Endothelial cell of umbilical vein (primary cell): ENCODE results near the gene TAS2R1. TPM values are rescaled to one million over a fixed set of nuclear protein-coding genes. Genes with fewer than 3 reads are reported as not detected.

Source experiments
- BruUV-seq: library from RNA; stranded (reverse); fragments of 400-500 nt; replicated peaks from 2 replicates; lab custom pipeline; 2021; lab: Mats Ljungman, UMichigan
- CTCF ChIA-PET: fragments of 300-600, 350-600 bp; sonication (Branson Sonifier 250); formaldehyde crosslinking; loops from one replicate; lab custom pipeline; 2021; ENCODE audit warnings: antibody characterized with exemption, inconsistent platforms; lab: Charles Lee
- POLR2A ChIA-PET: fragments of 300-600, 350-600 bp; sonication (Branson Sonifier 250); formaldehyde crosslinking; loops from one replicate; lab custom pipeline; 2021; ENCODE audit warnings: antibody characterized with exemption, inconsistent platforms; lab: Charles Lee
- DNase-seq: peaks from one replicate; pipeline ENCODE4 v3.0.0-alpha.2; 2011; ENCODE audit warnings: low read depth, low spot score
- FAIRE-seq: peaks from 2 replicates; lab custom pipeline; 2011; peaks lifted over from hg19 to GRCh38; lab: Jason Lieb, UNC
- H2AFZ ChIP-seq: 2 replicates; pipeline ENCODE4 v1.6.0; 2012; ENCODE audit warnings: low read depth, low read length, control low read depth, inconsistent platforms
- H3K27ac ChIP-seq: 2 replicates; pipeline ENCODE4 v1.5.1; 2011; ENCODE audit warnings: low read depth, mild to moderate bottlenecking, control low read depth, low read length, moderate library complexity; ENCODE audit not compliant: insufficient read depth
- H3K27me3 ChIP-seq, 2 experiments: 2 replicates each; pipeline versions ENCODE4 v1.6.0 to v1.6.1; 2011; ENCODE audit warnings: low read length in 2 of 2, mixed read lengths in 1 of 2; ENCODE audit not compliant: control insufficient read depth in 2 of 2, insufficient read depth in 2 of 2
- H3K36me3 ChIP-seq, 2 experiments: 2 replicates in 1 of 2; 3 replicates in 1 of 2; pipeline ENCODE4 v1.5.1; 2011; ENCODE audit warnings: low read length in 2 of 2, mild to moderate bottlenecking in 1 of 2, moderate library complexity in 1 of 2; ENCODE audit not compliant: control insufficient read depth in 2 of 2, insufficient read depth in 2 of 2; ENCODE audit errors: extremely low read depth in 1 of 2
- H3K4me1 ChIP-seq: 3 replicates; pipeline ENCODE4 v1.5.1; 2011; ENCODE audit warnings: mild to moderate bottlenecking, low read length; ENCODE audit not compliant: control insufficient read depth, insufficient read depth; ENCODE audit errors: extremely low read depth
- H3K4me2 ChIP-seq: 2 replicates; pipeline ENCODE4 v1.6.1; 2011; ENCODE audit warnings: low read length, control low read depth, mixed read lengths; ENCODE audit not compliant: insufficient read depth
- H3K4me3 ChIP-seq, 3 experiments: fragments of 200-600 bp in 1 of 3; sonication (generic), shearing (Covaris generic) in 1 of 3; replicated peaks in 1 of 3; 2 replicates each; pipeline ENCODE4 v1.5.1; 2011 to 2016; ENCODE audit warnings: control low read depth in 3 of 3, low read length in 3 of 3, mild to moderate bottlenecking in 2 of 3, inconsistent platforms in 1 of 3, low read depth in 1 of 3, moderate library complexity in 1 of 3; ENCODE audit not compliant: insufficient read depth in 1 of 3
- H3K79me2 ChIP-seq: 2 replicates; pipeline ENCODE4 v1.6.0; 2012; ENCODE audit warnings: low read length, inconsistent platforms; ENCODE audit not compliant: control insufficient read depth, insufficient read depth
- H3K9ac ChIP-seq: replicated peaks from 2 replicates; pipeline ENCODE3; 2011; ENCODE audit warnings: low read length, control low read depth; ENCODE audit not compliant: insufficient read depth; ENCODE audit errors: extremely low read depth
- H3K9me1 ChIP-seq: replicated peaks from 3 replicates; pipeline ENCODE4 v1.6.0; 2011; ENCODE audit warnings: mild to moderate bottlenecking, low read length; ENCODE audit not compliant: control insufficient read depth, insufficient read depth; ENCODE audit errors: extremely low read depth
- H3K9me3 ChIP-seq: replicated peaks from 2 replicates; pipeline ENCODE4 v1.5.1; 2012; ENCODE audit warnings: low read length, inconsistent platforms; ENCODE audit not compliant: control insufficient read depth, insufficient read depth
- H4K20me1 ChIP-seq: replicated peaks from 2 replicates; pipeline ENCODE3; 2011; ENCODE audit warnings: mild to moderate bottlenecking, low read length; ENCODE audit not compliant: control insufficient read depth, insufficient read depth; ENCODE audit errors: extremely low read depth
- EZH2 ChIP-seq: IDR thresholded peaks from 2 replicates; pipeline ENCODE4 v1.6.1; 2012; ENCODE audit warnings: borderline replicate concordance, low read depth, mild to moderate bottlenecking, moderate library complexity, low read length, inconsistent platforms; ENCODE audit not compliant: severe bottlenecking
- FOS ChIP-seq: IDR thresholded peaks from 2 replicates; pipeline ENCODE4 v1.6.1; 2011; ENCODE audit warnings: mild to moderate bottlenecking, low read length, moderate library complexity, borderline replicate concordance; ENCODE audit not compliant: insufficient read depth
- GATA2 ChIP-seq: IDR thresholded peaks from 2 replicates; pipeline ENCODE4 v1.7.0; 2011; ENCODE audit warnings: low read depth, mild to moderate bottlenecking, moderate library complexity, mixed read lengths, low read length; ENCODE audit not compliant: insufficient read length, insufficient read depth
- JUN ChIP-seq: IDR thresholded peaks from 2 replicates; pipeline ENCODE4 v1.6.1; 2011; ENCODE audit warnings: borderline replicate concordance, low read depth; ENCODE audit not compliant: insufficient read length, insufficient read depth
- MYC ChIP-seq: IDR thresholded peaks from one replicate; pipeline ENCODE4 v1.6.1; 2011; ENCODE audit warnings: mild to moderate bottlenecking, low read depth, low read length
- POLR2A ChIP-seq: IDR thresholded peaks from 2 replicates; pipeline ENCODE4 v1.6.1; 2012; ENCODE audit warnings: low read depth, mild to moderate bottlenecking, control low read depth, low read length
- POLR2AphosphoS5 ChIP-seq: IDR thresholded peaks from 2 replicates; pipeline ENCODE4 v1.6.1; 2012; ENCODE audit warnings: low read depth, mild to moderate bottlenecking, control low read depth, low read length, moderate library complexity; ENCODE audit not compliant: insufficient read depth
- dilution Hi-C: fragments of 300-500 bp; cut with MboI; formaldehyde crosslinking; loops from one replicate; pipeline ENCODE4 v1.15.0; 2019; ENCODE audit warnings: low sequenced_read_pairs; ENCODE audit not compliant: extremely low pct_ligation_motif_present
- intact Hi-C: fragments of 100-400 bp; cut with micrococcal nuclease; formaldehyde crosslinking; loops from one replicate; pipeline ENCODE4 v1.10.0; 2022
- polyA plus RNA-seq, 4 experiments: library from polyadenylated mRNA; depleted of rRNA in 3 of 4; stranded (reverse) in 3 of 4; unstranded in 1 of 4; fragments of >200 nt; gene quantifications; 2 replicates each; pipeline versions ENCODE4 v1.2.1 to v1.2.3, GENCODE V29; 2011 to 2012; ENCODE audit warnings: missing spikeins in 1 of 4
- total RNA-seq: library from RNA; stranded (reverse); gene quantifications from 2 replicates; pipeline ENCODE4 v1.2.3, GENCODE V29; 2021
- TF ChIP-seq, protein P1 (sequence below), 2 donors: IDR thresholded peaks; 1 replicate in 1 of 2; 2 replicates in 1 of 2; pipeline ENCODE4 v1.5.1; 2011; ENCODE audit warnings: low read length in 2 of 2, mild to moderate bottlenecking in 2 of 2, moderate library complexity in 2 of 2, control low read depth in 1 of 2, inconsistent platforms in 1 of 2, low read depth in 1 of 2; ENCODE audit not compliant: insufficient read depth in 1 of 2; ENCODE audit errors: extremely low read depth in 1 of 2
- TF ChIP-seq, protein P2 (sequence below): IDR thresholded peaks from 2 replicates; pipeline ENCODE4 v1.6.1; 2011; ENCODE audit not compliant: insufficient read depth, insufficient read length

The TAS2R1 gene
- total and polyA plus RNA-seq, 2 donors (not counting 3 experiments of a cell fraction or from before 2014, with no cell fraction given): not detected

DNA sequence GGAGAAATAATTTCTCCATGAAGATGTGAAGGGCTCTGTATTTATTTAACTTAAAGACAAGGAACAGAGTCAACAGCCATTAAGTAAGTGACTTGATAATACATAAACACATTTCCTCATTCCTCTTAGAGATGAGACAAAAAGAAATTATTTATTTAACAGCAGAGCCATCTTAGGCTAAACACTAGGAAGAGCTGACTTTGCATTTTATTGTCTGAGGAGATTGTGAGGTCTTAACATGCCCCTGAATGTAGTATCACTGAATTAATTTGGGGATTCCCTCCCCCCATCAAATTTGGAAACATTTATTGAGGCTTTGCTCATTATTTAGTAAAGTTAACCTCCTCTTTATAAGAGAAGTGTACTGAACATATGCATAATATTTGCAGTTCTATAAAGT lies 35.2 kb downstream of the TAS2R1 start:
- Histone ChIP-seq H3K27me3 (no peaks in the 10 kb centered on the region), H3K79me2 (no peaks in the 10 kb centered on the region), H3K9ac (no peak overlapping the region), H3K27ac (no peak overlapping the region), H4K20me1 (no peaks in the 10 kb centered on the region), H3K4me2 (no peak overlapping the region), H3K36me3 (no peaks in the 10 kb centered on the region), H3K4me1 (no peaks in the 10 kb centered on the region), H3K9me1 (no peaks in the 10 kb centered on the region), H3K4me3 (no peak overlapping the region), H3K9me3 (peaks cover 3% of the 10 kb centered on the region), H2AFZ (no peak overlapping the region)
- BruUV-seq: no TSS peak
- ChIA-PET POLR2A (no interaction called here), CTCF (no interaction called here)
- TF ChIP-seq, protein P1, sequence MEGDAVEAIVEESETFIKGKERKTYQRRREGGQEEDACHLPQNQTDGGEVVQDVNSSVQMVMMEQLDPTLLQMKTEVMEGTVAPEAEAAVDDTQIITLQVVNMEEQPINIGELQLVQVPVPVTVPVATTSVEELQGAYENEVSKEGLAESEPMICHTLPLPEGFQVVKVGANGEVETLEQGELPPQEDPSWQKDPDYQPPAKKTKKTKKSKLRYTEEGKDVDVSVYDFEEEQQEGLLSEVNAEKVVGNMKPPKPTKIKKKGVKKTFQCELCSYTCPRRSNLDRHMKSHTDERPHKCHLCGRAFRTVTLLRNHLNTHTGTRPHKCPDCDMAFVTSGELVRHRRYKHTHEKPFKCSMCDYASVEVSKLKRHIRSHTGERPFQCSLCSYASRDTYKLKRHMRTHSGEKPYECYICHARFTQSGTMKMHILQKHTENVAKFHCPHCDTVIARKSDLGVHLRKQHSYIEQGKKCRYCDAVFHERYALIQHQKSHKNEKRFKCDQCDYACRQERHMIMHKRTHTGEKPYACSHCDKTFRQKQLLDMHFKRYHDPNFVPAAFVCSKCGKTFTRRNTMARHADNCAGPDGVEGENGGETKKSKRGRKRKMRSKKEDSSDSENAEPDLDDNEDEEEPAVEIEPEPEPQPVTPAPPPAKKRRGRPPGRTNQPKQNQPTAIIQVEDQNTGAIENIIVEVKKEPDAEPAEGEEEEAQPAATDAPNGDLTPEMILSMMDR (IDR thresholded peaks at IDR 0.05; ENCODE audit: extremely low read depth in 1 of 2, insufficient read depth in 1 of 2, low read depth in 1 of 2, low read length in 2 of 2): no peak
- TF ChIP-seq, protein P2, sequence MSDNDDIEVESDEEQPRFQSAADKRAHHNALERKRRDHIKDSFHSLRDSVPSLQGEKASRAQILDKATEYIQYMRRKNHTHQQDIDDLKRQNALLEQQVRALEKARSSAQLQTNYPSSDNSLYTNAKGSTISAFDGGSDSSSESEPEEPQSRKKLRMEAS: no peak
- no peak for TF ChIP-seq FOS
- no peak for TF ChIP-seq POLR2AphosphoS5
- TF ChIP-seq JUN: no peak
- TF ChIP-seq EZH2: no peak
- no peak for TF ChIP-seq GATA2
- TF ChIP-seq MYC: no peak
- TF ChIP-seq POLR2A: no peak
- FAIRE-seq (no peak), DNase-seq (no peak)
- dilution Hi-C loops (no loop called here), intact Hi-C loops (no loop called here)
